Measurements from ENCODE around the gene SYVN1.
"Not testable (repeated sequence)": the region's sequence is repeated elsewhere in the genome, so short reads cannot be mapped to it uniquely, and the experiment has no call there.

SYVN1 gene

GRCh38 chr11:65134240-65134951, at the start of gene SYVN1:
TSS of gene SYVN1 (minus strand) at chr11:65134519. CDS start at chr11:65133601, 918 bp downstream.
- peak; percentile 92 for DNase-seq

- no peak for DNase-seq
These were observed 49.0 kb upstream of the SYVN1 start for GRCh38 chr11:65183201-65183891.

GRCh38 chr11:65182258-65183170, 48.2 kb upstream of the SYVN1 start:
- DNase-seq = peak; percentile 40

- DNase-seq = peak; percentile 99
These were observed 47.4 kb upstream of the SYVN1 start, which contains the start of gene CAPN1 for GRCh38 chr11:65181569-65182257. TSS of gene CAPN1 (plus strand) at chr11:65181928. CDS start at chr11:65182702, 774 bp downstream.

GRCh38 chr11:65180877-65181568, 46.7 kb upstream of the SYVN1 start:
- DNase-seq = peak; percentile 60

GRCh38 chr11:65174571-65175010, 40.3 kb upstream of the SYVN1 start:
- not testable (repeated sequence) for DNase-seq

- no peak for DNase-seq
These were observed 38.3 kb upstream of the SYVN1 start for GRCh38 chr11:65172600-65172999.

GRCh38 chr11:65170058-65170534, 35.8 kb upstream of the SYVN1 start, which contains the start of gene SPDYC:
TSS of gene SPDYC (plus strand) at chr11:65170233. CDS start at chr11:65171358, 1,125 bp downstream.
- DNase-seq = peak; percentile 75

- peak; percentile 98 for DNase-seq
These were observed 34.9 kb upstream of the SYVN1 start for GRCh38 chr11:65169164-65169641.

- peak; percentile 50 for DNase-seq
These were observed 33.3 kb upstream of the SYVN1 start for GRCh38 chr11:65167656-65168055.

GRCh38 chr11:65166893-65167292, 32.6 kb upstream of the SYVN1 start:
- no peak for DNase-seq

- no peak for DNase-seq
These were observed 31.3 kb upstream of the SYVN1 start for GRCh38 chr11:65165410-65166317.

- DNase-seq = no peak
These were observed 29.4 kb upstream of the SYVN1 start for GRCh38 chr11:65163684-65164083.

GRCh38 chr11:65160643-65161042, 26.3 kb upstream of the SYVN1 start:
- no peak for DNase-seq

- DNase-seq = no peak
These were observed 24.7 kb upstream of the SYVN1 start for GRCh38 chr11:65159012-65159411.

GRCh38 chr11:65157336-65157735, 23.0 kb upstream of the SYVN1 start:
- DNase-seq = no peak

- no peak for DNase-seq
These were observed 22.6 kb upstream of the SYVN1 start for GRCh38 chr11:65156926-65157325.

GRCh38 chr11:65156256-65156655, 21.9 kb upstream of the SYVN1 start:
- no peak for DNase-seq

- DNase-seq = no peak
These were observed 17.8 kb upstream of the SYVN1 start for GRCh38 chr11:65152122-65152521.

GRCh38 chr11:65151331-65151899, 17.1 kb upstream of the SYVN1 start:
- no peak for DNase-seq

All from hematopoietic multipotent progenitor cell treated with erythropoietin and hydrocortisone succinate and interleukin-3 and kit ligand, for 8 days (in vitro differentiated cells).